HEK293 (cell line): ENCODE results near the gene LMF1.

Experiments
- CTCF ChIP-seq: fragments of 450-650 bp; formaldehyde crosslinking; IDR thresholded peaks from 2 replicates; pipeline ENCODE4 v1.5.1; 2016; ENCODE audit warnings: missing biosample characterization, missing genetic modification characterization
- KLF16 ChIP-seq: fragments of 450-650 bp; formaldehyde crosslinking; IDR thresholded peaks from 2 replicates; pipeline ENCODE4 v1.5.1; 2017; ENCODE audit warnings: missing biosample characterization, missing genetic modification characterization
- REST ChIP-seq: fragments of 450-650 bp; formaldehyde crosslinking; IDR thresholded peaks from 2 replicates; pipeline ENCODE4 v1.5.1; 2016; ENCODE audit warnings: missing biosample characterization, missing genetic modification characterization
- SALL2 ChIP-seq: fragments of 450-650 bp; formaldehyde crosslinking; IDR thresholded peaks from 2 replicates; pipeline ENCODE4 v1.5.0; 2017; ENCODE audit warnings: missing biosample characterization, mild to moderate bottlenecking, missing genetic modification characterization, borderline replicate concordance
- ZBTB20 ChIP-seq: fragments of 450-650 bp; formaldehyde crosslinking; IDR thresholded peaks from 2 replicates; pipeline ENCODE4 v1.5.1; 2016; ENCODE audit warnings: missing biosample characterization, missing genetic modification characterization
- ZBTB6 ChIP-seq: fragments of 450-650 bp; formaldehyde crosslinking; IDR thresholded peaks from 2 replicates; pipeline ENCODE4 v1.5.1; 2017; ENCODE audit warnings: missing biosample characterization, missing genetic modification characterization
- ZBTB8A ChIP-seq: fragments of 450-650 bp; formaldehyde crosslinking; IDR thresholded peaks from 2 replicates; pipeline ENCODE4 v1.5.1; 2016; ENCODE audit warnings: missing biosample characterization, missing genetic modification characterization
- ZNF121 ChIP-seq: fragments of 450-650 bp; formaldehyde crosslinking; IDR thresholded peaks from 2 replicates; pipeline ENCODE4 v1.5.1; 2016; ENCODE audit warnings: missing biosample characterization, missing genetic modification characterization
- ZNF248 ChIP-seq: fragments of 450-650 bp; formaldehyde crosslinking; IDR thresholded peaks from 2 replicates; pipeline ENCODE4 v1.5.1; 2017; ENCODE audit warnings: missing biosample characterization, missing genetic modification characterization
- ZNF274 ChIP-seq, 2 experiments: fragments of 200-500 bp in 1 of 2; fragments of 450-650 bp in 1 of 2; sonication (Bioruptor generic) in 1 of 2; formaldehyde crosslinking in 1 of 2; IDR thresholded peaks; 2 replicates each; pipeline versions ENCODE4 v1.5.1 to v1.6.1; 2014 to 2016; ENCODE audit warnings: borderline replicate concordance in 1 of 2, inconsistent platforms in 1 of 2, low read length in 1 of 2, missing biosample characterization in 1 of 2, missing genetic modification characterization in 1 of 2
- ZNF292 ChIP-seq: fragments of 450-650 bp; formaldehyde crosslinking; IDR thresholded peaks from 2 replicates; pipeline ENCODE4 v1.5.1; 2016; ENCODE audit warnings: low read depth, missing biosample characterization, missing genetic modification characterization, borderline replicate concordance
- ZNF514 ChIP-seq: fragments of 450-650 bp; formaldehyde crosslinking; IDR thresholded peaks from 2 replicates; pipeline ENCODE4 v1.5.1; 2016; ENCODE audit warnings: missing biosample characterization, missing genetic modification characterization
- ZNF558 ChIP-seq: fragments of 450-650 bp; formaldehyde crosslinking; IDR thresholded peaks from 2 replicates; pipeline ENCODE4 v1.5.1; 2016; ENCODE audit warnings: missing biosample characterization, missing genetic modification characterization
- ZNF776 ChIP-seq: fragments of 450-650 bp; formaldehyde crosslinking; IDR thresholded peaks from 2 replicates; pipeline ENCODE4 v1.5.0; 2017; ENCODE audit warnings: missing biosample characterization, missing genetic modification characterization, borderline replicate concordance

GRCh38 chr16:969508-970385 is 1.0 kb downstream of the LMF1 start:
- no peak for TF ChIP-seq ZNF121 (tag by site-specific recombination)
- no peak for TF ChIP-seq CTCF (tag by site-specific recombination)
- no peak for TF ChIP-seq REST
- TF ChIP-seq ZBTB6 (tag by site-specific recombination): no peak
- TF ChIP-seq ZBTB8A (tag by site-specific recombination): no peak
- no peak for TF ChIP-seq ZBTB20
- no peak for TF ChIP-seq ZNF514 (tag by site-specific recombination)
- TF ChIP-seq SALL2 (tag by site-specific recombination): no peak
- no peak for TF ChIP-seq ZNF274 (IDR thresholded peaks at IDR 0.05; ENCODE audit: low read length)
- TF ChIP-seq ZNF274 (tag by site-specific recombination; IDR thresholded peaks at IDR 0.05; ENCODE audit: borderline replicate concordance): no peak
- no peak for TF ChIP-seq ZNF248 (tag by site-specific recombination)
- no peak for TF ChIP-seq ZNF558 (tag by site-specific recombination)
- TF ChIP-seq ZNF292 (tag by site-specific recombination): no peak
- TF ChIP-seq KLF16 (tag by site-specific recombination): no peak
- TF ChIP-seq ZNF776: no peak
